Activated CD4-positive, alpha-beta T cell treated with anti-CD3 and anti-CD28 coated beads for 1 hour (primary cell): ENCODE results near the gene SP1.
A peak's percentile ranks its signal among the peaks of the same experiment; 100 is the strongest.
"Not testable (repeated sequence)": the region's sequence is repeated elsewhere in the genome, so short reads cannot be mapped to it uniquely, and the experiment has no call there.

Experiments used
- DNase-seq: peaks from one replicate; pipeline ENCODE4 v3.0.0-alpha.2; 2020

The SP1 gene

DNA sequence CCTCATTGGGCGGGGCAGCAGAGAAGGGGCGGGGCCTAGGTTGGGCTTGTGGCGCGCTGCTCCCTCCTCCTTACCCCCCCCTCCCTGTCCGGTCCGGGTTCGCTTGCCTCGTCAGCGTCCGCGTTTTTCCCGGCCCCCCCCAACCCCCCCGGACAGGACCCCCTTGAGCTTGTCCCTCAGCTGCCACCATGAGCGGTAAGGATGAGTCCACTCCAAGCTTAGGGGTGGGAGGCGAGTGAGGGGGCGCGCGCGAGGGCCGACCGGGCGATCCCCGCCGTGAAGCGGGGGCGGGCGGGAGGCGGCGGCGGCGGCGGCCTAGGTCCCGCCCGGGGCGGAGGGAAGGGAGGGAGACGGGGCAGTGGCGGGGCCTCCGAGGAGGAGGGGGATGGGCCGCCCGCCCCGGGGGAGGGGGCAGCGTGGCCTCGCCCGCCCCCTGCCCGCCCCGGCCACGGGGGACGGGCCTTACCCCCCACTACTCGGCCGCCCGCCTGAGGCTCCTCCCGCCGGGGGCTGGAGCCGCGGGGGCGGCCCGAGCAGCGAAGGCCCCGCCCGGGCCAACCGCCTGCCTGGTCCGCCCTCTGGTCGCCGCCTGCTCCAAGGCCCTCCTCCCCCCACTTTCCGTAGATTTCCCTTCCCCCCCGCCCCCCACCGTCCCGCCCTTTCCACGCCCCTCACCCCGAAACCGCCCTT, at the start of gene SP1:
SP1 (plus strand) TSS at position 73 of the 690 bp plus-strand sequence; CDS start at position 189, 116 bp downstream.
- peak; percentile 77 for DNase-seq

GRCh38 chr12:53330671-53331070, 49.3 kb upstream of the SP1 start:
- no peak for DNase-seq

DNA sequence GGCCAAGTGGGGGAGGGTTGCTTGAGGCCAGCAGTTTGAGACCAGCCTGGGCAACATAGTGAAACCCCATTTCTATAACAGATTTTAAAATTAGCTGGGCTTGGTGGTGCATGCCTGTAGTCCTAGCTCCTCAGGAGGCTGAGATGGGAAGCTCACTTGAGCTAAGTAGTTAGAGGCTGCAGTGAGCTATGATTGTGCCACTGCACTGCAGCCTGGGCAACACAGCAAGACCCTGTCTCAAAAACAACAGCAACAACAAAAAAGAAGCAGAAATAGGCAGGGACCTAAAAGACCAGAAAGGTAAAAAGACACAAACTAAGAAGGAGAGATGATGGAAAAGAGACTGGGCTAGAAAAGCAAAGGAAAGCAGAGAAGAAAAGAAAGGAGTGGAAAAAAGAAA, 47.6 kb upstream of the SP1 start:
- not testable (repeated sequence) for DNase-seq

GRCh38 chr12:53332744-53333143, 47.2 kb upstream of the SP1 start:
- DNase-seq, result no peak

GRCh38 chr12:53333289-53333688, 46.7 kb upstream of the SP1 start:
- no peak for DNase-seq

GRCh38 chr12:53333845-53334244, 46.1 kb upstream of the SP1 start:
- no peak for DNase-seq

DNA sequence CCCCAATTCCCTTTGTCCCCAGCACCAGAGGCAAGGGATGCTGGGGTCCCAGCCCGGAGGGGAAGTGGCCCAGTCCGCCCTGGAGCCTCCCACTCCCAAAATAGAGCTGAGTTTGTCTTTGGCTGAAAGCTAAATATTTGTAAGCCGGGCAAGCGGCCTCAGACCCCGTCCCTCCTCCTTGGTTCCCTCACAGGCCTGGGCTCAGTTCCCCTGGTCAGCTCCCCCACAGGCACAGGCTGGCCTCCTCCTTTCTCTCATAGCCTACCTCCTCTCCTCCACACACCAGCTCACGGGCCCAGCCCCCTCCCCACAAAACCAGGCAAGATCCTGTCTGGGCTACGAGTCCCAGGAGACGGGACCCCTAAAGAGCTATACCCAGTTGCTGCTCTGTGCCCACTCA, 45.2 kb upstream of the SP1 start:
- no peak for DNase-seq

- no peak for DNase-seq
Observed at GRCh38 chr12:53336181-53336681, 43.7 kb upstream of the SP1 start, which contains the start of gene SP7. SP7 (minus strand) TSS chr12:53336354; CDS start chr12:53335646, 708 bp downstream.

DNA sequence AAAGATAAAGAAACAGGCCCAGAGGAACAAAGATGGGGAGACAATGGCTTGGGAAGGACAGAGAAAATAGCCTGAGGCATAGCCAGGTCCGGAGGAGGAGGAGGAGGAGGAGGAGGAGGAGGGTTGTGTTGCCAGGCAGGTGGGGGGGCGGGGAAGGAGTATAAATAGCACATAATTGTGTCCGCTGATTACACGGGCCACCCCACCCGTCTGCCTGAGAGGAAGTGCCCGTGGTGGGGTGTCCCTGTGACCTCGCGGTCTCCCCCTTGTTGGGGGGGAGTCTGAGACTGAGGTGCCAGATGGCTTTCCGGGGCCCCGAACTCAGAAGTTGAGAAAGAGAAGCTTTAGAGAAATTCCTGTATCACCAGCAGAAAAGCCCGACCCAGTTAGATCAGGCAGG, 42.0 kb upstream of the SP1 start:
- DNase-seq, result no peak

DNA sequence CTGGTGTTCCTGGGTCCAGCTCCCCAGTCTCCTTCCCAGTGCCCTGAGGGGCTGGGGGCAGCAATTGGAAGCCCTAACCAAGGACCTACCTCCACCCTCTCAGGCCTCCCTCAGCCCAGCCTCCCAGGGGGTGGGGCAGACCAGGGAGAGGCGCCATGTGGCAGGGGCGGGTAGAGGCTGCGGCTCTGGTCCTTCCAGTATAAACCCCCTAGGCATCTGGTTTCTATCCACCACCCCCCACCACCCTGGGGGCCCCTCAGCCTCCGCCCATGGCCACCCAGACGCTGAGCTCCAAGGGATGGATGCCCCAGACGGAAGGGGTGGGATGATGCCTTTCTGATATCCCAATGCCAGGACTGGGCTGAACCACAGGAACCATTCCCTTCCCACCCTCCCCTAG, 41.1 kb upstream of the SP1 start:
- DNase-seq, result no peak

GRCh38 chr12:53340398-53340797, 39.6 kb upstream of the SP1 start:
- no peak for DNase-seq

- no peak for DNase-seq
Observed at GRCh38 chr12:53343449-53343848, 36.5 kb upstream of the SP1 start.

- DNase-seq, result no peak
Observed at GRCh38 chr12:53343969-53344368, 36.0 kb upstream of the SP1 start.

GRCh38 chr12:53344487-53344823, 35.5 kb upstream of the SP1 start:
- no peak for DNase-seq

GRCh38 chr12:53344824-53345485, 35.0 kb upstream of the SP1 start:
- DNase-seq, result peak; percentile 50

- no peak for DNase-seq
Observed at GRCh38 chr12:53345486-53346188, 34.3 kb upstream of the SP1 start.

GRCh38 chr12:53346491-53346890, 33.5 kb upstream of the SP1 start:
- DNase-seq, result no peak

GRCh38 chr12:53347905-53348304, 32.1 kb upstream of the SP1 start:
- no peak for DNase-seq

DNA sequence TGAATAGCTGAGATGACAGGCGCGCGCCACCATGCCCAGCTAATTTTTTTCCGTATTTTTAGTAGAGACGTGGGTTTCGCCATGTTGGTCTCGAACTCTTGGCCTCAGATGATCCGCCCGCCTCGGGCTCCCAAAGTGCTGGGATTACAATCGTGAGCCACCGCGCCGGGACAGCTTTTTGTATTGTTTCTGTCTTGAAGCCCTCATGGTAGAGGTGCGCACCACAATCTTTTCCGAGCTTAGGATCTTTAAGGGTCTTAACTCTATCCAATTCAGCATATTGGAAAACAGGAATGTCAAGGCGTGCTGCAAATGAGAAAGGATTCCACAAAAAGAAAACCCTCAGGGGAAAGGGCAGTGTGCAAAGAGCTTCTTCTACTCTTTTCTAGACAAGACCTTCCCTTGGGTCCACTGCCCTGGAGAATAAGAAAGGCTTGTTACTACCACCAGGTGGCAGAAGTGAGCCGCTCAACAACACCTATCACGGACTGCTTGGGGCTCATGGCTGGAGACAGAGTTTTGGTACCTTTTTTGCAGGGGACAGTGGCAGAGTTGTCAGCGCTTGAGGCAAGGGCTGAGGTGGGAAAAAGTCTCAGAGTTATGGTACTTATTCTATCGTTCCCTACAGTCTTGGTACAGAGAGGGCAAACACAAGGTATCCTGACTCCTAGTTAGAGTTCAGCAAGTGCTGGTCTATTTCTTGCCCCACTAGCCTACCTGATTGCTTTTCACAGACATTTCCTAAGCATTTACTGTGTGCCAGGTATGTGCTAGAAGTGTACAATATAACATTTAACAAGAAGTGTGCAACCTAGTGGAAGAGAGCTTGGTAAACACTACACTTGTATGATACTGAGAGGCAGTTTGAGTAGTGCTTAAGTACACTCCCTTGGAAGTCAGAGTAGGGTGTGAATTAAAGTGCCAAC, 27.4 kb upstream of the SP1 start:
- peak; percentile 76 for DNase-seq

GRCh38 chr12:53353257-53353655, 26.7 kb upstream of the SP1 start:
- DNase-seq, result no peak

- DNase-seq, result no peak
Observed at GRCh38 chr12:53355121-53355520, 24.9 kb upstream of the SP1 start.

DNA sequence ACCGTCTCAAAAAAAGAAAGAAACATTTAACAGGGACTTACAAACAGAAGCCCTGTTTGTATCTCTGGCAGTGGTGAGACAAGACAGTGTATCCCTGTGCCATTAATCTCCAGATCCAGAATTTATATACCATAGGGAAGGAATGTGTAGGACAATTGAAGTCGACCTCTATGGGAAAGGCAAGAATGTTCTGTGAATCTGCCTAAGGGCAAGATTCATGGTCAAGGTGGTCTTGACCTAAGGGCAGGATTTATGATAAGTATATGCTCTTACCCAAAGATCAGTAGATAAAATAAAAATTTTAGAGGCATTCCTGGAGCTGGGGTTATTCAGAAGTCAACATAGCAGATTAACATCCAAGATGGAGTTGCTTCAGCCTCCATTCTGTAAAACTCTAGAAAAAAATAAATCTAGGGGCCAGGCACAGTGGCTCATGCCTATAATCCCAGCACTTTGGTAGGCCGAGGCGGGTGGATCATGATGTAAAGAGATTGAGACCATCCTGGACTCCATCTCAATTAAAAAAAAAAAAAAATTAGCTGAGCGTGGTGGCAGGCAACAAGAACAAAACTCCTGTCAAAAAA, 21.0 kb upstream of the SP1 start:
- no peak for DNase-seq
